HG02840 (cell line): ENCODE results near the gene RPL3.

Experiments used
- ATAC-seq: cut with Tn5 transposase; IDR thresholded peaks from one replicate; pipeline ENCODE4 v1.9.1; 2021; ENCODE audit warnings: mild to moderate bottlenecking, moderate library complexity, moderate number of reproducible peaks; ENCODE audit not compliant: unreplicated experiment, low FRiP score

Gene RPL3

DNA sequence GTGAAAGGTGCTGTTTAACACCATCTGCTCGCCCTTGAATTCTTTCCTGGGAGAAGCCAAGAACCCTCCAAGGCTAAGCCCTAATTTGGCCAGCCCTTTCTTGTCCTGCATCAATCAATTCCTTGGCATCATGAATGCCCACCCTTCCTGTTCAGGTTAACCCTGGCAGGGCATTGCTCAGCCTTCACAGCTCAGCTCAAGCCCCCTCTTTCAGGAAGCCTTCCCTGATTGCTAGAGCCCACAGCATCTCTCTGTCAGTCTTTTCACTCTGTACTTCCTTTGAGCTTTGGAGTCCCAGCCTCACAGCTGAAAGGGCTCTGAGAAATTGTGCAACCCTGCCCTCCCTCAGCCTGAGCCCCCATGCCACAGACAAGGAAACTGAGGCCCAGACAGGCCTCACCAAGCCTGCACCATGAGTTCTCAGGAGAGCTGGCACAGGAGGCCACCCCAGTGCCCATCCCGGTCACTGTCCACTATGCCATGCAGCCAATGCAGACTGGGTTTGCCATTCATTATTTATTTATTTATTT, 16.9 kb downstream of the RPL3 start:
- ATAC-seq, result no peak

DNA sequence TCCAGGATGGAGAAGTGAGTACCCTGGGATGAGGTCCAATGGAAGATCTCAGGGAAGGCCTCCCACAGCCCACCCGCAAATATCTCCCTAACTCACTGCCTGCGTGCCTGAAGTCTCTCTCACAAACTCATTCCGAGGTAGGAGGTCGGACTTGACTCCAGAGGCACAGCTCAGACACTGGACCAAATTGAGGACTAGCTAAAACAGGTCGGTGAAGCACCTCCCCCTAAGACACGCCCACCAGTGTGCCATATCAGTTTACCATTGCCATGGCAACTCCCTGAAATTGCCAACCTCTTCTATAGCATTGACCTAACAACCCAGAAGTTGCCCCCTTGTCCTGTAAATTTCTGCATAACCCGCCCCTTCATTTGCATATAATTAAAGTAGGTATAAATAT, 17.5 kb downstream of the RPL3 start:
- ATAC-seq, result no peak

GRCh38 chr22:39301108-39301507, 18.3 kb downstream of the RPL3 start:
- ATAC-seq, result no peak

GRCh38 chr22:39300186-39300830, 19.1 kb downstream of the RPL3 start:
- no peak for ATAC-seq

GRCh38 chr22:39299829-39300178, 19.6 kb downstream of the RPL3 start:
- ATAC-seq, result no peak

GRCh38 chr22:39298241-39298987, 21.0 kb downstream of the RPL3 start:
- no peak for ATAC-seq

- ATAC-seq, result no peak
Measured at GRCh38 chr22:39297490-39298240, 21.8 kb downstream of the RPL3 start.

GRCh38 chr22:39296981-39297489, 22.4 kb downstream of the RPL3 start:
- no peak for ATAC-seq

- ATAC-seq, result no peak
Measured at GRCh38 chr22:39296535-39296934, 22.9 kb downstream of the RPL3 start.

DNA sequence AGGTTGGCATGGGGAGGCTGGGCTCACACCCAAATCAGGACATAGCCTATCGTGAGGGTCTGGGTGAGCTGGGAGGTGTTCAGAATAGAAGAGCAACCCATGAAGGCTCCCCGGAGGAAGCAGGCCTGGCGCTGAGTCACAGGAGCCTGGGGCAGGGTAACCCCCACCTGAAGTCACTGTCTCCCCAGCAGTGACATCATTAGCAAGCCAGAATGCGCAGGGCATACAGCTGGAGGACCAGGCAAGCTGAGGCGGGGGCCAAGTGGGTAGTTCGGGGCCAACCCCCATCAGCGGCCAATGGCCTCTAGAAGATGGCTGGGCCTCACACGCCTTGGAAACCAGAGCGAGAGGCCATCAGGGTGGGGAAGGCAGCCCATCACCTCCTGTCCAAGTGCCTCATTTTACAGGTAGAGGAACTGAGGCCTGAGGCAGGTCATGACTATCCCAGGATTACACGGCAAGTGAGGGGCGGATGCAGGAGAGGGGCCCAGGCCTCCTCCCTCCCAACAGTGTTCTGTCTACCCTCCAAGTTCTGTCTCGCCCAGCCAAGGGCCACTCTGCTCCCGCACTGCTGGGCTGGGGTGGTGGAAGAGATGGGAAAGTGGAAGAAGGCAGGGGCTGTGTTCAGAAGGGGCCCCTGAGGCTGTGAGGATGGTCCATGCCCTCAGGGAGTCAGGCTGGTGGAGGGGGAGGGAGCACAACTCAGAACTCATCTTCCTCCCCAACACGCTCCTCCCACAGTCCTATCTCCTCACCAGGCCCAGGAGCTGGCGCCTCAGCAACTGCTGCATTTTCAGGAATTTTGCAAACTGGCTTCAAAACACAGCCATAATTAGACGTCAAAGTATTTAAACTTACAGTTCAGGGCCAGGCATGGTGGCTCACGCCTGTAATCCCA, 24.6 kb downstream of the RPL3 start:
- no peak for ATAC-seq

- no peak for ATAC-seq
Measured at GRCh38 chr22:39293766-39294368, 25.6 kb downstream of the RPL3 start.

- no peak for ATAC-seq
Measured at GRCh38 chr22:39292561-39293074, 26.8 kb downstream of the RPL3 start.

DNA sequence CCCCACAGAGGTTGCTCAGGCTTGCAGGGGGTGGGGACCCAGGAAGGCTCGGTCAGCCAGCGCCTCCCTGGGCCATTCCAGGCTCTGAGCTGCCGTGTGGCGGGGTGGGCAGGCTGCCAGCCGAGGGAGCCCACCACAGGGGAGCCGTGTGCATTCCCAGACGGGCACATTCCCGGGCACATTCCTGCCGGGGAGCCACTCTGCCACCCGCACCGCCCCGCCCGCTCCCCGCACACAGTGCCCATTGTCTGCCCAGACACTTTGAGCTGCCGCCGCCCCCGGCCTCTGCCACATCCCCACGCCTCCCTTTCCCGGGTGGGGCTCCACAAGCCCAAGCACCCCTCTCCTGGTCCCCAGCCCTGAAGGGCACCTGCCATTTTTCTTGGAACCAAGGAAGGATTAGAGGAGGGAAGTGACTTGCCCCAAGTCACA, 27.4 kb downstream of the RPL3 start:
- no peak for ATAC-seq

DNA sequence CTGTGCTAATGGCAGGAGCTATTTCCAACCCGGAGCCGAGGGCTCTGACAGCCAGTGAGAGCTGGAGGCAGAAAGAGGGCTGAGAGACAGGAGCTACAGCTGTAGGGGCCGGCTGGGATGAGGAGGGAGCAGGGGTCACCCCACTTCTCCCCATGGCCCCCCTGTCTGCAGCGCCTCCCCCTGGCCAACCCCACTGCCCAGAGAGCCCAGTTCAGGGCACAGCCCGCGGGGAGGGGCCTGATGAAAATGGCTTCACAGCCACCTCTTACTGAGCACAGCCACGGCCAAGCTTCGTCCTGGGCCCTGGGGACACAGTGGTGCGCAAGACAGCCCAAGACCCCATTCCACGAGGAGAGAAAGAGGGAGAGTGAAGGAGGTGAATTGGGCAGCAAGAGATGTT, 27.9 kb downstream of the RPL3 start:
- ATAC-seq, result no peak

GRCh38 chr22:39290724-39291161, 28.7 kb downstream of the RPL3 start:
- no peak for ATAC-seq

DNA sequence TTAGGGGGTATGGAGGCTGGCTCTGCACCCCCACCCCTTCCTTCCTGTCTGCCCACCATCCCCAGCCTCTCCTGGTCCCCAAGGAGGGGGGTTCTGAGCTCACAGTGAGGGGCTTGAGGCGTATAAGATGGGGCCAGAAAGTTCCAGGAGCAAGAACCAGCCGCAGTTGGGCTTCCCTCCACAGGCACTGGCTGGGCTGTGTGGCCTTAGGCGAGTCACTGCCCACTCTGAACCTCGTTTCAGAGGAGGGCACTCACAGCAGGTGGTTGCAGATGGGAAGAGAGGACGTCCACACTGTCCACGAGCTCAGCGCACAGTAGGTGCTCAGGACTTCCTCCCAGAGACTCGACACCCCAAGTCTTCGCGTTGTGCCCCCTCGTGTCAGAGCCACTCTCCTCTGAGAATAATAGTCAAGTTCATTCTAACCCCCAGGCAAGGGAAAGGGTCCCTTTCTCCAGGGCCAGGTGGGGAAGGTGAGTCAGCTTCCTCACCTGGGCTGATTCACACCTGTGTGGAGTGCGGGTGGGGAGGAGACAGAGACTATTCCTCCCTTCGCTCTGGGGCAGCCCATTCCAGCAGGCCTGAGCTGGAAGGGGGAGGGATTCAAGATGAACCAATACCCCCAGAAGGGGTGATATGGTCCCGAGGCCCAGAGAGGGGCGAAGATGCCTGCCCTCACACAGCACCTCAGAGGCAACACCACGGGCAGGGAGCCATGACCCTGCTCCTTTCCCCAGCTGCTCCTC, 29.3 kb downstream of the RPL3 start:
- ATAC-seq, result no peak

GRCh38 chr22:39289533-39289932, 29.9 kb downstream of the RPL3 start:
- no peak for ATAC-seq

DNA sequence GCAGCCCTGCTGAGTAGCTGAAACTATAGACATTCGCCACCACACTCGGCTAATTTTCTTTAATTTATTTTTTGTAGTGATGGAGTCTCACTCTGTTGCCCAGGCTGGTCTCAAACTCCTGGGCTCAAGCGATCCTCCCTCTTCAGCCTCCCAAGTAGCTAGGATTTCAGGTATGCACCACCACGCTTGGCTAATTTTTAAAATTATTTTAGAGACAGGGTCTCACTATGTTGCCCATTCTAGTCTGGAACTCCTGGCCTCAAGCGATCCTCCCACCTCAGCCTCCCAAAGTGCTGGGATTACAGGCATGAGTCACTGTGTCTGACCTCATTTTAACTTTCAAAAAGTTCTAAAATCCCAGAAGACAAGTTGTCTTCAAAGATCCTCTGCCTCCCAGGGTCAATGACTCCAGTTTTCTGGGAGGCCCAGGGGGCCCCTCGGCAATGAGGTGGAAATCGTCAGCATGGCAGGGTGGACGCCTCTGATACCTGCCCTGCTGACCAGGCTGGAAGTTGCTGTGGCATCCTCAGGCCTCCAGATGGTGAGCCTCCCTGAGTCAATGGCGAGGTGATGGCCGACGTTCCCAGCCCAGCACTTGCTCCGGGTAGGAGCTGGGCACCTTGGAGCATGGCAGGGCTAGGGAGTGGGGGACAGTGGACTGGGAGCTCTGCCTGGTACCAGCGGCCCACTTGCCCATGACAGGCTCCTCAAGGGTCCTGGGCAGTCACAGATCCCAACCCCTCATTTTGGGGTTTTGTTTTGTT, 31.1 kb downstream of the RPL3 start:
- ATAC-seq, result no peak
